ENCODE data around the gene LANCL2.

DNA sequence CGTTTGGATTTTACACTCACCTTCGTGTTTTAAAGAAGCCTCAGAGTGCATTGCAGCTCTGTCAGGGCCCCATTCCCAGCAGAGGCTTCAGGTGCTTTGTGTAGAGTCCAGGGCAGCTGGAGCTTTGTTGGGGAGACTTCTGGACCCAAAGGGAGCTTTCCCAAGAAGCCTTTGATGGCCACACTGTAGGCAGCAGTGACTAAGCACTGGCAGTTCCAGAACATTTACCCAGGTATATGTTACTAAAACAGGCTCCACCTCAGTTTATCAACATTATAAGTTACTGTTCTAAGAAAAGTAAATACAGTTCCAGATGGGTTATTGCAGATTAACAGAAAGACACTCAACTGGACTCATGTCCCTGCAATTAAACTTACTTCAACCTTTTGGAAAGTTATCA, 66.8 kb downstream of the LANCL2 start:
- TF ChIP-seq EZH2 (IDR thresholded peaks at IDR 0.05; ENCODE audit: insufficient read depth, poor library complexity, severe bottlenecking) (no peak), EZH2phosphoT487 (IDR thresholded peaks at IDR 0.05; ENCODE audit: insufficient read depth, low read depth) (no peak)

Measured in GM23248 (cell line).